ENCODE results near the gene PARP4. TPM values are rescaled to one million over a fixed set of nuclear protein-coding genes. Genes with fewer than 3 reads are reported as not detected.
"Not testable (repeated sequence)": the region's sequence is repeated elsewhere in the genome, so short reads cannot be mapped to it uniquely, and the experiment has no call there.

The PARP4 gene
- total and polyA plus RNA-seq, 2 experiments from 2014 or later, result 12.9 to 32.9 TPM

GRCh38 chr13:24450530-24450929, 62.0 kb downstream of the PARP4 start (continued):
- TF ChIP-seq ZNF462 (CRISPR knock-in tag; IDR thresholded peaks at IDR 0.05), result no peak

GRCh38 chr13:24444851-24445250, 67.7 kb downstream of the PARP4 start:
- H3K4me2 ChIP-seq; H3K9me2 ChIP-seq (ENCODE audit: insufficient read depth); H3K36me3 ChIP-seq (ENCODE audit: insufficient read depth); H4K20me1 ChIP-seq (replicated peaks; ENCODE audit: insufficient read depth); H3K9me3 Mint-ChIP-seq; H3F3A ChIP-seq (replicated peaks; ENCODE audit: low read depth); H3K27me3 Mint-ChIP-seq (ENCODE audit: insufficient read depth, low read depth, poor library complexity); H3K79me2 ChIP-seq (replicated peaks; ENCODE audit: insufficient read depth); H3K27ac ChIP-seq (ENCODE audit: low read depth); H3K4me3 Mint-ChIP-seq; H3K4me1 ChIP-seq (ENCODE audit: insufficient read depth); H2AFZ ChIP-seq; H3K27me3 ChIP-seq (ENCODE audit: insufficient read depth); H3K4me3 ChIP-seq: not testable (repeated sequence)
- peak; percentile 94 for ATAC-seq
- peak; percentile 19 for DNase-seq (ENCODE audit: low spot score)
- peaks cover 13% of the 10 kb centered on the region for H3K4me1 Mint-ChIP-seq
- H3K36me3 Mint-ChIP-seq (ENCODE audit: low read depth), result peaks cover 51% of the 10 kb centered on the region
- H3K27ac Mint-ChIP-seq, result peak overlapping the region; percentile 22; the same call in 1 of the 2 replicates

GRCh38 chr13:24443366-24443765, 69.2 kb downstream of the PARP4 start:
- H4K20me1 ChIP-seq (replicated peaks; ENCODE audit: insufficient read depth), result no peaks in the 10 kb centered on the region
- no peak overlapping the region for H2AFZ ChIP-seq
- H3K36me3 ChIP-seq (ENCODE audit: insufficient read depth), result peaks cover 5% of the 10 kb centered on the region; the same call in 1 of the 2 replicates
- H3K4me2 ChIP-seq, result no peak overlapping the region
- no peaks in the 10 kb centered on the region for H3F3A ChIP-seq (replicated peaks; ENCODE audit: low read depth)
- DNase-seq (ENCODE audit: low spot score) (no peak), ATAC-seq (no peak)
- no peaks in the 10 kb centered on the region for H3K9me2 ChIP-seq (ENCODE audit: insufficient read depth)
- Mint-ChIP-seq H3K36me3 (ENCODE audit: low read depth) (peaks cover 47% of the 10 kb centered on the region), H3K27ac (no peak overlapping the region; the same call in 1 of the 2 replicates), H3K9me3 (peaks cover 7% of the 10 kb centered on the region), H3K4me1 (peaks cover 13% of the 10 kb centered on the region), H3K27me3 (ENCODE audit: insufficient read depth, low read depth, poor library complexity) (no peaks in the 10 kb centered on the region), H3K4me3 (no peak overlapping the region)
- H3K4me3 ChIP-seq, result no peak overlapping the region
- H3K4me1 ChIP-seq (ENCODE audit: insufficient read depth), result peaks cover 5% of the 10 kb centered on the region
- H3K27me3 ChIP-seq (ENCODE audit: insufficient read depth), result no peaks in the 10 kb centered on the region
- no peak overlapping the region for H3K27ac ChIP-seq (ENCODE audit: low read depth)
- H3K79me2 ChIP-seq (replicated peaks; ENCODE audit: insufficient read depth), result no peaks in the 10 kb centered on the region
- no peak for TF ChIP-seq POLR2AphosphoS5 (IDR thresholded peaks at IDR 0.05; ENCODE audit: low read depth)
- TF ChIP-seq EZH2phosphoT487 (IDR thresholded peaks at IDR 0.05; ENCODE audit: unreplicated experiment), result no peak
- TF ChIP-seq NANOG (IDR thresholded peaks at IDR 0.05; ENCODE audit: borderline replicate concordance), result no peak
- TF ChIP-seq JUNB (IDR thresholded peaks at IDR 0.05; ENCODE audit: unreplicated experiment), result no peak
- TF ChIP-seq EZH2 (IDR thresholded peaks at IDR 0.05; ENCODE audit: low read depth, unreplicated experiment), result no peak
- no peak for TF ChIP-seq STAT1 (IDR thresholded peaks at IDR 0.05; ENCODE audit: unreplicated experiment)
- no peak for TF ChIP-seq ZNF114 (CRISPR knock-in tag; IDR thresholded peaks at IDR 0.05)
- no peak for TF ChIP-seq CTCF (conservative IDR thresholded peaks at IDR 0.05; ENCODE audit: low read depth in 2 of 2)
